Endothelial cell of umbilical vein (primary cell): Measurements from ENCODE around the gene DCLK2. TPM values are rescaled to one million over a fixed set of nuclear protein-coding genes. Genes with fewer than 3 reads are reported as not detected.

ENCODE experiments used
- BruUV-seq: library from RNA; stranded (reverse); fragments of 400-500 nt; replicated peaks from 2 replicates; lab custom pipeline; 2021; lab: Mats Ljungman, UMichigan
- CTCF ChIA-PET: fragments of 300-600, 350-600 bp; sonication (Branson Sonifier 250); formaldehyde crosslinking; loops from one replicate; lab custom pipeline; 2021; ENCODE audit warnings: antibody characterized with exemption, inconsistent platforms; lab: Charles Lee
- POLR2A ChIA-PET: fragments of 300-600, 350-600 bp; sonication (Branson Sonifier 250); formaldehyde crosslinking; loops from one replicate; lab custom pipeline; 2021; ENCODE audit warnings: antibody characterized with exemption, inconsistent platforms; lab: Charles Lee
- DNase-seq: peaks from one replicate; pipeline ENCODE4 v3.0.0-alpha.2; 2011; ENCODE audit warnings: low read depth, low spot score
- FAIRE-seq: peaks from 2 replicates; lab custom pipeline; 2011; peaks lifted over from hg19 to GRCh38; lab: Jason Lieb, UNC
- H2AFZ ChIP-seq: 2 replicates; pipeline ENCODE4 v1.6.0; 2012; ENCODE audit warnings: low read depth, low read length, control low read depth, inconsistent platforms
- H3K27ac ChIP-seq: 2 replicates; pipeline ENCODE4 v1.5.1; 2011; ENCODE audit warnings: low read depth, mild to moderate bottlenecking, control low read depth, low read length, moderate library complexity; ENCODE audit not compliant: insufficient read depth
- H3K27me3 ChIP-seq, 2 experiments: 2 replicates each; pipeline versions ENCODE4 v1.6.0 to v1.6.1; 2011; ENCODE audit warnings: low read length in 2 of 2, mixed read lengths in 1 of 2; ENCODE audit not compliant: control insufficient read depth in 2 of 2, insufficient read depth in 2 of 2
- H3K36me3 ChIP-seq, 2 experiments: 2 replicates in 1 of 2; 3 replicates in 1 of 2; pipeline ENCODE4 v1.5.1; 2011; ENCODE audit warnings: low read length in 2 of 2, mild to moderate bottlenecking in 1 of 2, moderate library complexity in 1 of 2; ENCODE audit not compliant: control insufficient read depth in 2 of 2, insufficient read depth in 2 of 2; ENCODE audit errors: extremely low read depth in 1 of 2
- H3K4me1 ChIP-seq: 3 replicates; pipeline ENCODE4 v1.5.1; 2011; ENCODE audit warnings: mild to moderate bottlenecking, low read length; ENCODE audit not compliant: control insufficient read depth, insufficient read depth; ENCODE audit errors: extremely low read depth
- H3K4me2 ChIP-seq: 2 replicates; pipeline ENCODE4 v1.6.1; 2011; ENCODE audit warnings: low read length, control low read depth, mixed read lengths; ENCODE audit not compliant: insufficient read depth
- H3K4me3 ChIP-seq, 3 experiments: fragments of 200-600 bp in 1 of 3; sonication (generic), shearing (Covaris generic) in 1 of 3; replicated peaks in 1 of 3; 2 replicates each; pipeline ENCODE4 v1.5.1; 2011 to 2016; ENCODE audit warnings: control low read depth in 3 of 3, low read length in 3 of 3, mild to moderate bottlenecking in 2 of 3, inconsistent platforms in 1 of 3, low read depth in 1 of 3, moderate library complexity in 1 of 3; ENCODE audit not compliant: insufficient read depth in 1 of 3
- H3K79me2 ChIP-seq: 2 replicates; pipeline ENCODE4 v1.6.0; 2012; ENCODE audit warnings: low read length, inconsistent platforms; ENCODE audit not compliant: control insufficient read depth, insufficient read depth
- H3K9ac ChIP-seq: replicated peaks from 2 replicates; pipeline ENCODE3; 2011; ENCODE audit warnings: low read length, control low read depth; ENCODE audit not compliant: insufficient read depth; ENCODE audit errors: extremely low read depth
- H3K9me1 ChIP-seq: replicated peaks from 3 replicates; pipeline ENCODE4 v1.6.0; 2011; ENCODE audit warnings: mild to moderate bottlenecking, low read length; ENCODE audit not compliant: control insufficient read depth, insufficient read depth; ENCODE audit errors: extremely low read depth
- H3K9me3 ChIP-seq: replicated peaks from 2 replicates; pipeline ENCODE4 v1.5.1; 2012; ENCODE audit warnings: low read length, inconsistent platforms; ENCODE audit not compliant: control insufficient read depth, insufficient read depth
- H4K20me1 ChIP-seq: replicated peaks from 2 replicates; pipeline ENCODE3; 2011; ENCODE audit warnings: mild to moderate bottlenecking, low read length; ENCODE audit not compliant: control insufficient read depth, insufficient read depth; ENCODE audit errors: extremely low read depth
- CTCF ChIP-seq, 2 donors: IDR thresholded peaks; 1 replicate in 1 of 2; 2 replicates in 1 of 2; pipeline ENCODE4 v1.5.1; 2011; ENCODE audit warnings: low read length in 2 of 2, mild to moderate bottlenecking in 2 of 2, moderate library complexity in 2 of 2, control low read depth in 1 of 2, inconsistent platforms in 1 of 2, low read depth in 1 of 2; ENCODE audit not compliant: insufficient read depth in 1 of 2; ENCODE audit errors: extremely low read depth in 1 of 2
- EZH2 ChIP-seq: IDR thresholded peaks from 2 replicates; pipeline ENCODE4 v1.6.1; 2012; ENCODE audit warnings: borderline replicate concordance, low read depth, mild to moderate bottlenecking, moderate library complexity, low read length, inconsistent platforms; ENCODE audit not compliant: severe bottlenecking
- FOS ChIP-seq: IDR thresholded peaks from 2 replicates; pipeline ENCODE4 v1.6.1; 2011; ENCODE audit warnings: mild to moderate bottlenecking, low read length, moderate library complexity, borderline replicate concordance; ENCODE audit not compliant: insufficient read depth
- GATA2 ChIP-seq: IDR thresholded peaks from 2 replicates; pipeline ENCODE4 v1.7.0; 2011; ENCODE audit warnings: low read depth, mild to moderate bottlenecking, moderate library complexity, mixed read lengths, low read length; ENCODE audit not compliant: insufficient read length, insufficient read depth
- JUN ChIP-seq: IDR thresholded peaks from 2 replicates; pipeline ENCODE4 v1.6.1; 2011; ENCODE audit warnings: borderline replicate concordance, low read depth; ENCODE audit not compliant: insufficient read length, insufficient read depth
- MAX ChIP-seq: IDR thresholded peaks from 2 replicates; pipeline ENCODE4 v1.6.1; 2011; ENCODE audit not compliant: insufficient read depth, insufficient read length
- MYC ChIP-seq: IDR thresholded peaks from one replicate; pipeline ENCODE4 v1.6.1; 2011; ENCODE audit warnings: mild to moderate bottlenecking, low read depth, low read length
- POLR2A ChIP-seq: IDR thresholded peaks from 2 replicates; pipeline ENCODE4 v1.6.1; 2012; ENCODE audit warnings: low read depth, mild to moderate bottlenecking, control low read depth, low read length
- POLR2AphosphoS5 ChIP-seq: IDR thresholded peaks from 2 replicates; pipeline ENCODE4 v1.6.1; 2012; ENCODE audit warnings: low read depth, mild to moderate bottlenecking, control low read depth, low read length, moderate library complexity; ENCODE audit not compliant: insufficient read depth
- dilution Hi-C: fragments of 300-500 bp; cut with MboI; formaldehyde crosslinking; loops from one replicate; pipeline ENCODE4 v1.15.0; 2019; ENCODE audit warnings: low sequenced_read_pairs; ENCODE audit not compliant: extremely low pct_ligation_motif_present
- intact Hi-C: fragments of 100-400 bp; cut with micrococcal nuclease; formaldehyde crosslinking; loops from one replicate; pipeline ENCODE4 v1.10.0; 2022
- polyA plus RNA-seq, 4 experiments: library from polyadenylated mRNA; depleted of rRNA in 3 of 4; stranded (reverse) in 3 of 4; unstranded in 1 of 4; fragments of >200 nt; gene quantifications; 2 replicates each; pipeline versions ENCODE4 v1.2.1 to v1.2.3, GENCODE V29; 2011 to 2012; ENCODE audit warnings: missing spikeins in 1 of 4
- total RNA-seq: library from RNA; stranded (reverse); gene quantifications from 2 replicates; pipeline ENCODE4 v1.2.3, GENCODE V29; 2021

The DCLK2 gene
- total and polyA plus RNA-seq, 2 donors (not counting 3 experiments of a cell fraction or from before 2014, with no cell fraction given) = 1.7 to 4.7 TPM

GRCh38 chr4:150199056-150199455, 120.8 kb downstream of the DCLK2 start:
- Histone ChIP-seq H3K27ac (no peak overlapping the region), H3K36me3 (no peaks in the 10 kb centered on the region), H3K9me1 (no peaks in the 10 kb centered on the region), H3K9me3 (no peaks in the 10 kb centered on the region), H3K4me2 (no peak overlapping the region), H3K4me1 (no peaks in the 10 kb centered on the region), H4K20me1 (no peaks in the 10 kb centered on the region), H3K27me3 (no peaks in the 10 kb centered on the region), H3K4me3 (no peak overlapping the region), H3K79me2 (no peaks in the 10 kb centered on the region), H2AFZ (no peak overlapping the region), H3K9ac (no peak overlapping the region)
- intact Hi-C loops (no loop called here), dilution Hi-C loops (no loop called here)
- CTCF ChIA-PET = interaction anchor here (1.9 kb wide), 1 partner anchor 10 kb away, joined by 20 read pairs; no protein-coding TSS in a partner anchor
- TF ChIP-seq FOS = no peak
- TF ChIP-seq EZH2 = no peak
- TF ChIP-seq MAX = no peak
- TF ChIP-seq GATA2 = no peak
- no peak for TF ChIP-seq JUN
- no peak for TF ChIP-seq MYC
- TF ChIP-seq POLR2A = no peak
- no peak for TF ChIP-seq POLR2AphosphoS5
- no peak for TF ChIP-seq CTCF (IDR thresholded peaks at IDR 0.05; ENCODE audit: extremely low read depth in 1 of 2, insufficient read depth in 1 of 2, low read depth in 1 of 2, low read length in 2 of 2)
- POLR2A ChIA-PET = no interaction called here
- DNase-seq = no peak
- FAIRE-seq = no peak
- BruUV-seq = no TSS peak
